Retina (tissue), 1 donor: ENCODE data around the gene BCAT1.

Experiments
- DNase-seq: peaks from one replicate; pipeline ENCODE4 v3.0.0-alpha.2; 2016

BCAT1 gene

DNA sequence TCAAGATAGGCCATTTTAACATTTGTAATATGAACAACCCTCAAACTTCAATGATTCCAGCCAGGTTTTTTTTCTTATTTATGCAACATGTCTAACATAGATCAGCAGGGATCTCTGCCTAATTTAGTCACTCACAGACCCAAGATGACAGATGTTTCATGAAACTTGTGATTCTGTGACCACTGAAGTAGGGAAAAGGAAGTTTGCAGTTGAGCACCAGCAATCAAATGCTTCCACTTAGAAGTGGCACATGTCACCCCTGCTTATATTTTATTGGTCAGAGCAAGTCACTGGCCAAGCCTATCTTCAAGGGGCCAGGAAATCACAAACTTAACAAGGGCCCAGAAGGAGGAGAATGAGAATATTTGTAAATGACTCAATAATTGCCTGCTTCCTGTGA, 150.6 kb downstream of the BCAT1 start:
- DNase-seq: no peak

DNA sequence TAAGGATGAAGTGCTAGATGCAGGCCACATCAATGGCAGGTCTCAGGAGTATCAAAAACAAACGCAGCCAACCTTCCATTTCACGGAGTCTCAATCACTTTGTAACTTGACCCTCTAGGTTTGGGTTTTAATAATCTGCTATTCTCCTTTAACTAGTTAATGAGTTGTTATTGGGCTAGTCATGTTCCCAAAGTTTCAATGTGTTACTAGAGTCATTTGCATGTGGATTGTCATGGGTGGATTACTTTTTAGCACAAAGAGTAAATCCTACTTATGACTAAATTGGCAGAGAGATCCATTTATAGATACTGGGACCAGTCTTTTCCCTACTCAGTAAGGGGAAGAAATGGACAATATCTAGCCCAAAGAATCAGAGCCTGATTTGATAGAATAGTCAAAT, 151.0 kb downstream of the BCAT1 start:
- no peak for DNase-seq

DNA sequence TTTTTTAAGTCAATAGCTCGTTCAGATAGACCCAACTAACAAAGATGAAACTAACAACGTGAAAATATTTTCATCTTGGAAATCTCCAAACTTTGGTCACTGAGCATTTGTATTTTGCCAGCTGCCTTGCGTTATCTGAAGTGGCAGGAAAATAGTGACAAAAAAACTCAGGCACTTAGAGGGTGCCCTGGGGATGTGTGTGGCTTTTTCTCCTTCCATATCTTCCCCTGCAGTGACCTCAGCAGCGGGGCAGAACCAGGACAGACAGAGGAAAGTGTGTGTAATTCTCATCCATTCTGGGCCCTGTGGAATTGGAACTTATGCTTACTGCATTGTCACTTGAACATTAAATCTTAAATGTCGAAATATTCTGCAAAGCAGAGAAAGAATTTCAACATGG, 152.0 kb downstream of the BCAT1 start:
- peak; percentile 25 for DNase-seq

DNA sequence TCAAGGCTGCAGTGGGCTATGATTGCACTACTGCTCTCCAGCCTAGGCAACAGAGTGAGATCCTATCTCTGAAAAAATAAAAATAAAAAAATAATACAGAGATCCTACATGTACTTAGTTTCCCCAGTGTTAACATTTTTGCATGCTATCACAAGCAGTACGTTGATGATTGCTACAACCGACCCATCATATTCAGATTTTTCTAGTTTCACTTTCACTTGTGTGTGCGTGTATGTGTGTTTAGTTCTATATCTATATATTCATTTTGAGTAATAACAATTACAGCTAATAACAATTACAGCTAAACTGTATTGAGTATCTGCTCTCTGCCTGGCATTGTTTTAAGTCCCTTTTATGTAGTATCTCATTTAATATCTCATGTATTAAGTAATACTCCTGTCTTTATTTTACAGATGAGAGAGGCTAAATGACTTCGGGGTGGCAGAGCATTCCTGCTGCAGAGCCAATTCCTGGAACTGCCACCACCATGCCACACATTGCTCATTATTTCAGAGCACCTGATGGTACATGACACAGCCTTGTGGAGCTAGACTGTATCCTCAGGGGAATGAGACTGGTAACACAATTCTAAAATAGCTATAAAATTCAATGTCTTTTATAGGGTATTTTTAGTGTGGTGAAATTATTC, 153.1 kb downstream of the BCAT1 start:
- no peak for DNase-seq

DNA sequence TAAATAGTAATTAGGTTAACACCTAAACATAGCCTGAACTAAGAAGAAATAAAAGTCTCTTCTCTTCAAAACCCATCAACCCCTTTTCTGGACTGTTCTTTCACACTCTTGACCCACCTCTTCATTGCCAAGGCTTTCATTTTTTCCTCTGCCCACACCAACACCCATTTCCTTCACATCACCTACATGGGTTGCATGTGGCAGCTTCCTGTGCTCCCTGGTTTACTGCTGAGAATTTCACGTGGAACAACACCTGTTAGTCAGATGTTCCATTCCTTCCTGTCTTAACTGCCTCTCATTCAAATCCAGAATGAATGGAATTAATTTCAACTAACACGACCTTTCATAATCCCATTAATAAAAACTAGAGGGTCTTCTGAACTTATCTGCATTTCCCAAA, 157.3 kb downstream of the BCAT1 start:
- DNase-seq: no peak

DNA sequence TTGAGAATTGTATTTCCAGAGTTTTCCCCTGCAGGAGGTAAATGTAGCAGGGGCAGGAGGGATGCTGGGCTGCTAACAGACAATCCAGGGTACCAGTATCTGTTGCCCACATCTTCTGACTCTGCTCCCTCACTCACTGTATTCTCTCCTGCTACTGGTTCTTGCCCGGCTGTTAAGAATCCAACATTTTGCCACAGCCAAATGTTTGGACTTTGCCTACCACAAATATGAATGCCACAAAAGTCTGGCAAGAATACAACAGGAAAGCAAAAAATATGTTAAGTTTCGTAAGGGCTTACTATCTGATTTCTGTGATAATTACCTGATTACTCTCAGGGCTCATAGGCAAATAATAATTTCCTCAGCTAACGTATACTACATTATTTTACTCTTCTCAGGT, 160.0 kb downstream of the BCAT1 start:
- DNase-seq: no peak

DNA sequence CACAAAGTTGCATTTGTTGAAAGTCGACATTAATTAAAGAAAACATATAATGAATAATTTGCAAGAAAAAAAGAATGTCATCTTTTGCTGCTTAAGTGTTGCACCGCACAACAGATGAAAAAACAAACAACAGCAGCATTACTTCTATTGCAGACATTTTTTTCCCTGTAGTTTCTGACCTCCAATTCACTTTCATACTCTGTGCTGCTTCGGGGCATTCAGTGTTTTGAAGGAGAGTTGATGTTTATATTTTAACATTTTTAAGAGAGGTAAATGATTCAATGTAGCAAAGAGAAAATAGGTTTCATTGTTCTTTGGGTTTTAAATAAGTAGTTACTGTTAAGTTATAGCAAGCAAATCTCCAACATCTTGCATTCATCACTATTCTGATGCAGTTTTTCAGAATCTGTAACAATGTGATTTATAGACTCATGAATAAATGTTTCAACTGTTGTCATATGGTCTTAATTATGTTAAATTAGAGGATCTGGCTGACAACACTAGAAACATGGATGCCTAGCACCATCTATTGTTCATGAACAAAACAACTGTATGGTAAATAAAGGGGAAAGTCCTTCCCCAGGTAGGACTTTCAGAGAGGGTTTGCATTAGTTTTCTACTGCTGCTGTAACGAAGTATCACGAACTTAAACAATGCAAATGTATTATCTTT, 168.1 kb downstream of the BCAT1 start:
- no peak for DNase-seq

DNA sequence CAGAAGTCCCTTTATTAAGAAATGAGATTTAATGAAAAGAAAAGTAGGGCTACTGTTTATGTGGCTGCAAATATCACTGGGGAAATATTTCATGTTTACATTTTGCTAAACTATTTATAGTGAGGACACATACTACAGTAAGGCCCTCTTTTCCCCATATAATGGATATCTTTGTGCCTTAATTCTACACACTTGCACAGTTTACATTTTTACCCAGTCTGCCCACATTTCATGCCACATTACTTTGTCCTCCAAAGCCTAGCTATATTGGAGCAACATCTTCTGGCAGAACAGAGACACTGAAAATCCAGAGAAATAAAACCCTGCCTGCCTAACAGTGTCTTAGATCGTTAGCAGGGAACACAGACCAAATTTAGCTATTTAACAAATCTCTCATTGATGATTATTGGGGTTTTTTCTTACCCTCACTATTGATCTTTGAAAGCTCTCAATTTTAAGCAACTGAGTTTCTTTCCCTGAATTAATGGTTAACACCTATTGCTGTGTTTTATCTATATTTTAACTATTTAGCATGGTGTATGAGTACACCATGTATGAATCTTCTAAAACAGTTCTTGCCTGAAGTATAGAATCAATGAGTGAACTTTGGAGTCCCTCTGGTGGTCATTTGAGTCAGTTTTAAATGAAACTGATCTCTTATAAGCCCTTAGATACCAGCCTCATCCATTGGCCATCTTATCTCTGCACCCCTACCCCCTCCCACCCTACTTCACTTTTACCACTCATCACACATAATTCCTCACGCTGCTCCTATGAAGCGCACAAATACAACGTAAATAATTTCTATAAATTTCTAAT, 170.2 kb downstream of the BCAT1 start:
- peak; percentile 21 for DNase-seq

DNA sequence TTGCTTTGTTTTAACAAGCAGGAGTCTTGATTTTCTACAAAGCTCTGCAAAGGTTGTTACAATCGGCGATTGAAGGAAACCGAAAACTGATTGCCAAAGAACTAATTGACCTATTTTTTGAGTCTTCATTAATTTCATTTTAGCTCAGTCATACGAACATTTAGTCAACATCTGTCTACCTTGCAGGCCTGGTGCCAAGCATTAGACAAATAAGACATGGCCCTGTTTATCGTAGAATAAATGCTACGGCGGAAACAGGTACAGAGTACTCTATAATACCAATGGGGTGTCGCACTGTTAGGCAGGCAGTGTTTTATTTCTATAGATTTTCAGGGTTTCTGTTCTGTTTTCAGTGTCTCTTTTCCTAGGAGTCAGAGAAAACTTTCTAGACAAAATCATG, 171.5 kb downstream of the BCAT1 start:
- DNase-seq: no peak

DNA sequence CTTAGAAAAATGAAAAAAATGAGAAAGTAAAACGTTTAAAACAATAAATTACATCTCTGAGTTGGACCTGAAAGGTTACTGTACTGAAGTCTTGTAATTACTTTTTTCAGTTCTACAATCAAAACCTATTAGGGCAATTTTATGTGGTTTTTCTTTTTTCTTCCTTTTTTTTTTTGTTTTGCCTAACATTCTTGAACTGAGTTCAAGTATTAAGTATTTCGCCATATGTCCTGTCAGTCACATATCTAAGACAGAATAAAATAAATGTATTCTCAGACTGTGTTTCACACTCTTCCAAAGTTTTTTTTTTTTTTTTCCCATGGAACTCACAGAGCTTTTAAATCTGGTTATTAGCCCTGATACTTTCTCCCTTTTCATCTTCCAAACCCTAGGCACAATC, 172.0 kb downstream of the BCAT1 start:
- no peak for DNase-seq

DNA sequence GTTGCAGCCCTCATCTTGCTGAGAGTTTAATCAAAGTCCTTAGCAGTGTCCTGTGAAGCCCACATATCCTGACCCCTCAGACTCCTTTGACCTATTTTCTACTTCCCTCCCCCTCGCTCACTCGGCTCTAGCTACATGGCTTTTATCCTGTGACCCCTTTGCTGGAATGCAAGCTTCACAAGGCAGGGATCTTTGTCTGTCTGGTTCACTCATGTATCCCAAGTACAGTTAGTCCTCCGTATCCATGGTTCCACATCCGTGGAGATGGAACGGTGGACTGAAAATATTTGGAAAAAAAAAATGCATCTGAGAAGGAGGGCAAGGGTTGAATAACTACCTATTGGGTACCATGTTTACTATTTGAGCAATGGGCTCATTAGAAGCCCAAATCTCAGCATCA, 173.8 kb downstream of the BCAT1 start:
- DNase-seq: no peak

DNA sequence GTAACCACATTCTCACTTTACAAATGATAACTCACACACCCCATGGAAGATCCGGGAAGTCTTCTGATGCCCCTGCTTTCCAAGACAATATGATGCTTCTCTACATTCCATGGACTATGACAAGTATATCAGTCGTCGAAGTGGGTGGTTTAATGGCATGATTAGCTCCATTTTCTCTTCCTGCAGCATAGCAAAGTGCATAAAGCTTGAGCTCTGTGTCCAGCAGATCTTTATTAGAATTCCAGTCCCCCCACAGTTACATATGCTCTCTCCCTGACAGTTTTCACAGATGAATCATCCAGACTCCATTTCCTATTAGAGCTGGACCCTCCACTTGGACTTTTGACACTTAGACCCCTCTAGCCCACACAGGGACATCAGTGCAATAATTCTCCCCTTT, 174.9 kb downstream of the BCAT1 start:
- no peak for DNase-seq

DNA sequence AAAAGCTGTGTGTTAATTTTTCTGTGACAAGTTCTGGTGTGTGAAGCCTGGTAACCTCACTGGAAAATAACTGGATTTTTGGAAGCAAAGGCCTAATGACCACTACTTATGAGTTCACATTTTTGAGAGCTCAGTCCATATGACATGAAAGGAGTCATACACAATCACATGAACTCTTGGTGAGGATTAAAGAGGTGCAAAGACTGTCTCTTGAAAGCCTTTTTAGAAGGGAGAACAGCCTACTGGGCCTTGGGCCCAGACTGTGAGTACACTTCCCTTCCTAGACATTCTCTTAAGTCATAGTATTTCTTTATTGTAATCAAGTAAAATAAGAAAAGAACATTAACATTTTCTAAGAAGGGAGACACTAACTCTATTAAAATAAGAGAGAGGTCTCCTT, 176.1 kb downstream of the BCAT1 start:
- DNase-seq: no peak

DNA sequence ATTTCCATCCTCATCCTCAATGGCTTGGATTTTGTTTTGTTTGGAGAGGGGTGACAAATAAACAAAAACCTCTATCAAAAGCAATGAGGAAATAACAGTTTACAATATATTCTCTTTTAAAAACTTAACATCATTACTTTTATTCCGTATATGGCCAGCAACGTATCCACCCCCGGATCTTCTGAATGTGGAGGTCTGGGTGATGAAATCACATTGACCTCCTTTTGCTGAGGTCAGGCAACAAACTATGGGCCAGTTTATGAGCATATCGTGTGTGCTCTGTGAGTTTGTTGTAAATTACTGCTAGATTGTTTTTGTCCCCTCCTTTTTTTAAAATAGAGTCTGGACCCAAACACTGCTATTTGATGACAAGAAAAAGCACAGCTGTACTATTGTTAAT, 178.1 kb downstream of the BCAT1 start:
- DNase-seq: no peak

DNA sequence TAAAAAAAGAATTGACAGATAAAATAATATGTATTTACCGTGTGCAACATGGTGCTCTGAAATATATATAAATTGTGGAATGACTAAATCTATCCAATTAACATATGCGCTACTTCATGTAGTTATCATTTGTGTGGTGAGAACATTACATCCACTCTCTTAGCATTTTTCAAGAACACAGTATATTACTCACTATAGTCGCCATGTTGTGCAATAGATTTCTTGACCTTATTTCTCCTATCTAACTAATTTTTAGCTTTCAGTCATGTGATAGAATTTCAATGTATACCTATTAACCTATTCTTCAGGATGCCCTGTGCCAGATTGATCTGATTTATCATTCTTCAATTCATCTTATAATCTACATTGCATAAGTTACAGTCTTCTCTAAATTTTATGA, 178.6 kb downstream of the BCAT1 start:
- no peak for DNase-seq

DNA sequence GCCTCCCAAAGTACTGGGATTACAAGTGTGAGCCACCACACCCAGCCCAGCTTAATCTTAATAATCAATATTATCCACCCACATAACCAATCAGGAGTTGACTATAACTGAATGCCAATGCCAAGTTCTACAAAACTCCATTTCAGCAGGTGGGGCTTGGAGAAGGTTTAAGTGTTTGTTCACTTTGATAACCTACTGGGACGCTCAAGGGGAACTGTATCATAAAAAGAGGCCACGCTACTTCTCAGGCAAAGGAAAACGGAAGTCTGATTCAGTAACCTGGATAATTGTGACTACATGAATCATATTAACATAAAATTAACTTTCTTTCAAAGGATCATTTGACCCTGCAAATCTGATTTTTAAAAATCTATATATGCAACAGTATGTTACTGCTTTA, 179.2 kb downstream of the BCAT1 start:
- DNase-seq: no peak

DNA sequence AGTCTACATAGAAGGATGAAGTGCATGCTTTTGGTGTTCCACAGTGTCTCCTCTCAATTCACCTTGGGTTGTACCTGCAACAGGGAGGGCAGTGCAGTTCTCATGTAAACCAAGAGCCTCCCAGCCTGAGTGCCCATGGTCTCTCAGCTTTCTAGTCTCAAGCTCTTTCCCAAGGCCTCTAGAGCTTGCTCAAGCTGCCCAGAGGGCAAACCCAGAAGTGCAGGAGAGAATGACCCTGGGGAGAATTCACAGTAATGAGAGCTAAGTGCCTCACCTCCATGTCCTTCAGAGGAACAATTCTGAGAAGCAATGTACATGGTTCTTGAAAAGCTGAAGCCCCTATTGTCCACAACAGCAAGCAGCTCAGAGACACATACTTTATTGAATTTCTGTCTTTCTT, 180.5 kb downstream of the BCAT1 start:
- DNase-seq: no peak

DNA sequence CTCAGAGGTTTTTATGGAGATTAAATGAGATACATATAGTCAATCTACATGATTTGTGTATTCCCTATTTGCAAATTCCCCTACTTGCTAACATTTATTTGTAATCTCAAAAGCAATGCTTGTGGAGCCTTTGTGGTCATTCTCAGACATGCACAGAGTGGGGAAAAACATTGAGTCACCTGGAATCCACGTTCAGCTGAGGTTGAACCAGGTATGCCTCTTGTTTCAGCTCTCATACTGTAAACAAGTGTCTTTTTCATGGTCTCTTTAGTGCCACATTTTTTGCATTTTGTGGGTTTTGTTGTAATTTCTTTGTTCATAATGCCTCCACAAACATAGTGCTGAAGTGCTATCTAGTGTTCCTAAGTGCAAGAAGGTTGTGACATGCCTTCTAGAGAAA, 181.9 kb downstream of the BCAT1 start:
- DNase-seq: no peak

DNA sequence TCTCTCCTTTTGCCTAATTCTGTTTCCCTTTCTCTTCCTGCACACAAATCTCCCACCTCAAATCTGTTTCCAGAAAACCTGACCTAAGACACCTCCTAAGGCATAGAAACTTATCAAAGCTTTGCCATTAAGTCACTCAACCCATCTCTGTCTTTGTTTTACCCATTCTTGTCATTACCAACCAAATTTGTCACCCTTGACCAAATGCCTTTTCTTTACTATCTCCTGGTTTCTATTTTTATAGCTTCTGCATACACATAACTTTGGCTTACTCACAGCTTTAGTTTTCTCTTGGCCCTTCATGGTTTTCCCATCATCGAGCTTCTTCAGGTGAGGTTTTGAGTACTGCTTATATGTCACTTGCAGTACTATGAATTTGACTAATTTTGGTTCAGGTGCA, 184.2 kb downstream of the BCAT1 start:
- DNase-seq: no peak

DNA sequence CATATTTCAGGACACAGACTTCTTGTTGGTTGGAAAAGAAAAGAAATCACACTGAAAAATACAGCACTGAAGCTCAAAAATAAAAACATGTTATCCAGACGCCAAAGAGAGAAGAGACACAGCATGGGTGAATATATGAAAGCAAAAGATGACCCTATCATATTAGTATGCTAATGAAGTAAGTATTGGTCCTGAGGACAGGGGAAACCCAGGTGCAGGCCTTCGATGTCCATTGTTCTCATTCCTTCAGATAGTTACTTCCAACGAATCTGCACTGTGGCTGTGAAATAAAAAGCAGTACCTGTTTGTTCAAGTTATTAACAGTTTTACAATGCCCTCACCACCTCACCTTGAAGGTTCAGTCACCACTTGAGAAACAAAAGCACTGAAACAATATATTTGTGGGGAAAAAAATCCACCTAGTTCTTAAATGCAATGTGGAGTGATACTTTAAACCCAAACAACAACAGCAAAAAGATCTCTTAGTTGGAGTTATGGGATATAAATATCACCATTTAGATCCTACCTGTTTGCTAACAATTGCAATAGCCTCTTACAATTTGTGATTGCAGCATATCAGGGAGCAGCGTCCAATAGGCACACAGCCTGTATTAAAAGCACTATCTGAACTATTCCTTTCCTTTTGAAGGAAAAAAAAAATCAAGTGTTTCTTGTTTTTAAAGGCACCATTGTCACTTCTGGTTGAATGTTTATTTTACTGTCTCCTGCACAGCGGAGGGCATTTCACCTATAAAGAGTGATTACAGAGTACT, 188.1 kb downstream of the BCAT1 start:
- no peak for DNase-seq

DNA sequence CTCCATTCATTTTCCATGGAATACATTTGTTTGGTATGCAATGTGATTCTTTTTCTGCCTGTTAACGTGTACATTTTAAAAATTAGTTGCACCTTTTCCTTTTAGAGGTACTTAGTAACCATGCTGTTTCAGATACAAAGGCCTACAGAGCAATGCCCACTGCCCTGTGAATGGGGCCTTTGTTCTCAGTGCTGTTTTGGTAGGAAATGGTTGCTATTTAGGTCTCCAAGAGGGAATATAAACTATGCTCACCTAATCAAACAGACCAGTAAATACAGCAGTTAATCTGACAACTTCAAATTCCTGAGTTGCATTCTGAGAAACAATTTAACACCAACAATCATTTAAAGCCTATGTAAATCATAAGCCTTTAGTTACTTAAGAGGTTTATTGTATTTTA, 188.7 kb downstream of the BCAT1 start:
- DNase-seq: no peak
